OCI-LY7 (cell line): Measurements from ENCODE around the gene ABHD16B.

Experiments
- CTCF ChIP-seq: fragments of 200-600 bp; sonication (generic); conservative IDR thresholded peaks from 2 replicates; pipeline ENCODE4 v1.5.1; 2014; ENCODE audit warnings: mild to moderate bottlenecking, antibody characterized with exemption, low read length, moderate library complexity, mixed read lengths
- EZH2phosphoT487 ChIP-seq: fragments of 200-600 bp; sonication (generic); IDR thresholded peaks from 2 replicates; pipeline ENCODE4 v1.6.1; 2018; ENCODE audit warnings: low read depth, borderline replicate concordance, mild to moderate bottlenecking, mixed run types, antibody characterized with exemption, low read length, moderate library complexity, mixed read lengths

- TF ChIP-seq CTCF, result no peak
- no peak for TF ChIP-seq EZH2phosphoT487
Observed at GRCh38 chr20:63836458-63837344, 24.6 kb upstream of the ABHD16B start.
